PC-9 (cell line): ENCODE results near the gene EPHB2.

Experiments used
- EZH2 ChIP-seq: fragments of 200-600 bp; sonication (generic); IDR thresholded peaks from 2 replicates; pipeline ENCODE4 v1.8.0; 2017; ENCODE audit warnings: antibody characterized with exemption, low read depth
- TF ChIP-seq, protein P1 (sequence below): fragments of 200-600 bp; sonication (generic); conservative IDR thresholded peaks from 2 replicates; pipeline ENCODE4 v1.6.1; 2017; ENCODE audit warnings: mixed run types, antibody characterized with exemption, mild to moderate bottlenecking, moderate library complexity

DNA sequence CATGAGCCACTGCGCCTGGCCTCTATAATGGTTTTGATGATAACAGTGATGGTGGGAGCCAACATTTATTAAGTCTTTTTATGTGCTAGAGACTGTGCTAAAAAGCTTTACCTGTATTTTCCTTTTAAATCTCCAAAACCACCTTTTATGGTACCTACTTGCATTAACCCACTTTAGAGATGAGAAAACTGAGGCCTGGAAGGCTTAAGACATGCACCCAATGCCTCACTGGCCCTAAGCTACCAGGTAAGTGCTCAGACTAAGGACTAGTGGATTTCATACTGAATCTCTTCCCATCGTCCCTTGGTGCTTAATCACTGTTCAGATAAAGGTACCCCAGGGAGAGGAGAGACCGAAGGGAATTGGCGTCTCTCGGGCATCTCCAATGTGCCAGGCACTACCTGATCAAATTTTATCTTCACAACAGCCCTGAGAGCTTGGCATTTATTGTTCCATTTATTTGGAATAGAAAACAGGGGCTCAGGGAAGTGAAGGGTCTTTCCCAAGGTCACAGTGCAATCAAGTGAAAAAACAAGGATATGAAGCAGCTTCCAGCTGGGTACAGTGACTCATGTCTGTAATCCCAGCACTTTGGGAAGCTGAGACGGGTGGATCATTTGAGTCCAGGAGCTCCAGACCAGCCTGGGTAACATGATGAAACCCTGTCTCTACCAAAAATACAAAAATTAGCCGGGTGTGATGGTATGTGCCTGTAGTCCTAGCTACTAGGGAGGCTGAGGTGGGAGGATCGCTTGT is 177.9 kb downstream of the EPHB2 start:
- TF ChIP-seq, protein P1, sequence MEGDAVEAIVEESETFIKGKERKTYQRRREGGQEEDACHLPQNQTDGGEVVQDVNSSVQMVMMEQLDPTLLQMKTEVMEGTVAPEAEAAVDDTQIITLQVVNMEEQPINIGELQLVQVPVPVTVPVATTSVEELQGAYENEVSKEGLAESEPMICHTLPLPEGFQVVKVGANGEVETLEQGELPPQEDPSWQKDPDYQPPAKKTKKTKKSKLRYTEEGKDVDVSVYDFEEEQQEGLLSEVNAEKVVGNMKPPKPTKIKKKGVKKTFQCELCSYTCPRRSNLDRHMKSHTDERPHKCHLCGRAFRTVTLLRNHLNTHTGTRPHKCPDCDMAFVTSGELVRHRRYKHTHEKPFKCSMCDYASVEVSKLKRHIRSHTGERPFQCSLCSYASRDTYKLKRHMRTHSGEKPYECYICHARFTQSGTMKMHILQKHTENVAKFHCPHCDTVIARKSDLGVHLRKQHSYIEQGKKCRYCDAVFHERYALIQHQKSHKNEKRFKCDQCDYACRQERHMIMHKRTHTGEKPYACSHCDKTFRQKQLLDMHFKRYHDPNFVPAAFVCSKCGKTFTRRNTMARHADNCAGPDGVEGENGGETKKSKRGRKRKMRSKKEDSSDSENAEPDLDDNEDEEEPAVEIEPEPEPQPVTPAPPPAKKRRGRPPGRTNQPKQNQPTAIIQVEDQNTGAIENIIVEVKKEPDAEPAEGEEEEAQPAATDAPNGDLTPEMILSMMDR = no peak
- TF ChIP-seq EZH2 = no peak
